ENCODE results near the gene THBD.

The THBD gene, protein sequence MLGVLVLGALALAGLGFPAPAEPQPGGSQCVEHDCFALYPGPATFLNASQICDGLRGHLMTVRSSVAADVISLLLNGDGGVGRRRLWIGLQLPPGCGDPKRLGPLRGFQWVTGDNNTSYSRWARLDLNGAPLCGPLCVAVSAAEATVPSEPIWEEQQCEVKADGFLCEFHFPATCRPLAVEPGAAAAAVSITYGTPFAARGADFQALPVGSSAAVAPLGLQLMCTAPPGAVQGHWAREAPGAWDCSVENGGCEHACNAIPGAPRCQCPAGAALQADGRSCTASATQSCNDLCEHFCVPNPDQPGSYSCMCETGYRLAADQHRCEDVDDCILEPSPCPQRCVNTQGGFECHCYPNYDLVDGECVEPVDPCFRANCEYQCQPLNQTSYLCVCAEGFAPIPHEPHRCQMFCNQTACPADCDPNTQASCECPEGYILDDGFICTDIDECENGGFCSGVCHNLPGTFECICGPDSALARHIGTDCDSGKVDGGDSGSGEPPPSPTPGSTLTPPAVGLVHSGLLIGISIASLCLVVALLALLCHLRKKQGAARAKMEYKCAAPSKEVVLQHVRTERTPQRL

DNA sequence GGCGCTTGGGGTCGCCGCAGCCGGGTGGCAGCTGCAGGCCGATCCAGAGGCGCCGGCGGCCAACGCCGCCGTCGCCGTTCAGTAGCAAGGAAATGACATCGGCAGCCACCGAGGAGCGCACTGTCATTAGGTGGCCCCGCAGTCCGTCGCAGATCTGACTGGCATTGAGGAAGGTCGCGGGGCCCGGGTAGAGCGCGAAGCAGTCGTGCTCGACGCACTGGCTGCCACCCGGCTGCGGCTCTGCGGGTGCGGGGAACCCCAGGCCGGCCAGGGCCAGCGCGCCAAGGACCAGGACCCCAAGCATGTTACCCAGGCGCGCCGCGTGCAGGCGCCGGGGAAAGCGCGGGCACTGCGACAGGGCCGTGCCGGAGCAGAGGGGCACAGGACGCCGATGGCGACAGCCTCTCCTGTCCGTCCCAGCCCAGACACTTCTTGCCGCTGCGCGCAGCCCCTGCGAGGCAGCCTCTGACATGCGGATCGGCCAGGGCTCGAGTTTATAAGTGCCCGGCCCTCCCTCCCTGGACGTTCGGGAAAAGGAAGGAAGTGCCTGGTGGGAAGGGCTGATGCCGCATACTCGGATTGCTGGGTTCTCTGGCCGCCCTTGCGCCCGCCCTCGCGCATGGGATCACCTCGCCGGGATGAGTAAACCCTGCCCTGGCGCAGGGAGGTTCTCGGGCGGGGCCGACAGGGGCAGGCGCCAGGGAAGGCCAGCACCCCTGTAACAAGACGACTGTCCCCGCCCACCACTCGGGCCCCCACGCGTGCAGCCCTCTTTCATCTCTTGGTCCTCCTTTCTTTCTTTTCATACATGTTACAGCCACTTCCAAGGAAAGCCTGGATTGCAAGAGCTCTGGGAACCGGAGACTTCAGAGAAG is at the start of gene THBD:
THBD (minus strand) TSS at position 472 of the 875 bp plus-strand sequence; CDS start at position 304, 168 bp downstream.
- peak; percentile 62 for DNase-seq (ENCODE audit: low spot score)

DNA sequence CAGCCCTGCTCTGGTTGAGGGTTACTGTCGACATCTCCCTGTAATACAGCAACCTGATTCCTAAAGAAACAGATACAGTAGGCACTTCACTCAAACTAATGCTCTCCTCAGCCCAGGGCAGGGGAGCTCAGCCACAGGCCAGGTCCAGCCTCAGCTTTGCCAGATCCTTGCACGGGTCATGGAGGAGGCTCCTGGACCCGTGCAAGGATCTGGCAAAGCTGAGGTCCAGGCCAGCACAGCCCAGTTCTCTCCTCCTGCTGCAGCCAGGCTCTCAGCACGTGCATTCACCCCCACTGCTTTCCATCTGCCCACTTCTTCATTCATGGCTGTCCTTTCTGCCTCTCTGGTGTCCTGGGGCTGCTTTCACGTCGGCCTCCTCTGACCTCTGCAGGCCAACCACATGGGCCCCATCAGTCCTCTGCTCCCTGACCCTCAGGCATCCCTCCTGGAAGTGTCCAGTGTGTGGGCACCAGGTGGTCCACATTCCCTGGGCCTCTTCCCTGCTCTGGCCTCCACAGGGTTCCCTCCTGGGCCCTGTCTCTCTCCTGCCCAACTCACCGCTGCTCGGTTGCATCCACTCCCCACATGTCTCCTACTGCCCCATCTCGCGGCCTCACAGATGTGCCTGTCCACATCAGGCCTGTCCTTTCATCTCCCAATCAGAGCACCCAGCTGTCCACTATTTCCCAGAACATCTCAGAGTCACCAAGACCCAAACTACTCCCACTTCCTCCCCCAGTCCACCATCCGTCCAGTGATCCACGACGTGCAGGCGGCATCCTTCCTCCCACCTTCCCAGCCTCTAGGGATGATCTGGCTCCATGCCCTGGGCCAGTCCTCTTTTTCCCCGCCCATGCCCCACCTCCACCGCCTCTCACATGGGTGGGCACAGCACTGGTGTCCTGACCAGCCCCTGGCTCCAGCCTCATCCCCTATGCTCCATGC is 48.4 kb upstream of the THBD start:
- DNase-seq (ENCODE audit: low spot score) = no peak

DNA sequence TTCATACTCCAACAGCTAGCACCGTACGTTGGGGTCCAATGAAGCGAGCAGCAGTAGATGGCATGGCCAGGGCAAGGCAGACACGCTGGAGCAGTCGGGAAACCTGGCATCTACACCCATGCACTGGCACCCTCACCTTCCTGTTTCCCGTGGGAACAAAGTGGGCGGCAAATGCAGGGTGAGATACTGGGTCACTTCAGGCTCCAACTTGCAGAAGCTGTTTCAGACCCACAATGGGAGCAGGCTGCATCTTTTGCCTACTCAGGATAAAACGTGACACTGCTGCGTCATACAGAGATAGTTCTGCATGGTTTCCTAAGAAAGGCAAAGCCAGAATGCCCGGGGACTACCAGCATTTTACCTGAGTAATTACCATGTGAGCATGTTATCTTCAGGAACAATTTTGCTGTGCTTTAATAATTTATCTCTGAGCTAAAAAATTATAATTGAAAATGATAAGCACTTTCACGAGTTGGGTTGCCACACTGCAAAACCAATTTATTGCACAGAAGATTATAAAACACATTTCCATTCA is 47.6 kb upstream of the THBD start:
- DNase-seq (ENCODE audit: low spot score) = no peak

DNA sequence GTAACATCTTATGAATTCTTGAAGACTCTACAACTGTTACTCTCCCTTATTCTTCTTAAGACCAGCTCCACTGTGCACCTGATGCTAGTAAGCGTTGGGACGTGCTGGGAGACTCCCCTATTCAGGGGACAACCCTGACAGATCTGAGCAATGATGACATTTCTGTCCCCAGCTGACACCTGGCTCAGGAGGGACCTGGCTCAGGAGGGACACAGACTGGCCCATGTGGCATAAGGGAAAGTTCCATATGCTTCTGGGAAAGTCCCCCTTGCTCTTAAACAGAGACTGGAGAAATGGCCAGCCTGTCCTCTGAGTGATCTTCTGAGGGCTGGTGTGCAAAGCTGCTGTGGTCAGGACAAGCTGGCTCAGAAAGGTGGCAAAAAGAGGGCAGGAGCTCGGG is 46.6 kb upstream of the THBD start:
- DNase-seq (ENCODE audit: low spot score) = no peak

DNA sequence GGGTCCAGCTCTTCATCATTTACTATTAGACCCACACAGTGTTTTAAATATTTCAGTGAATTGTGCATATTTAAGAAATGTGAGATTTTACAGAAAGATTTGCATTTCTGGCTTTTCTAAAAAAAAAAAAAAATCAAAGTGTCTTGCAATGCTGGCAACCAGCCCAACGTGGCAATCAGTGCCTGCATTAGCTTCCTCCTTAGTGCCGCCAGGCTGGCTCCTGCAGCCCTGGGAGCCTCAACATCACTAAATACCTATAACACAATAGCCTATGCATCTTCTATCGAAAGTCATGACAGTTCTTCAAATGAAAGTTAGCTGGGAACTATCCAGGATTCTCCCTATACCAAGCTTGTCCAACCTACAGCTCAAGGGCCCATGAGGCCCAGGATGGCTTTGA is 46.0 kb upstream of the THBD start:
- no peak for DNase-seq (ENCODE audit: low spot score)

DNA sequence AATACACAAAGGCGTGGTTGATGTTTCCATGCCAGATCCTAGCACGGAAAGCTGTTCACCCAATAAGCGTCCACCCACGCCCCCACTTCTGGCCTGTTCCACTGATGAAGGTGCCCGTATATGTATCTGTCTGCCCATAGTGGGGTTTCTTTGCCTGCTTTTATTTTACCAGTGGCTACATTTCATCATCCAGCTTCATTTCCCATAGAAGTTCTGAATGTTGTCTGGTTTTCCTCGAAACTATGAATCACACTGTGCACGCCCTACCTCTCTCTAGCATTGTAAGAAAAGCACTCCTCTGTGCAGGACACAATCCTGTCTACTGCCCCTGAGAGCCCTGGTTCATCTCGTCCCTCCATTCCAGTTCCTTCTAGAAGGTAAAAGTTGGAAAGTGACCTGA is 45.5 kb upstream of the THBD start:
- DNase-seq (ENCODE audit: low spot score) = no peak

DNA sequence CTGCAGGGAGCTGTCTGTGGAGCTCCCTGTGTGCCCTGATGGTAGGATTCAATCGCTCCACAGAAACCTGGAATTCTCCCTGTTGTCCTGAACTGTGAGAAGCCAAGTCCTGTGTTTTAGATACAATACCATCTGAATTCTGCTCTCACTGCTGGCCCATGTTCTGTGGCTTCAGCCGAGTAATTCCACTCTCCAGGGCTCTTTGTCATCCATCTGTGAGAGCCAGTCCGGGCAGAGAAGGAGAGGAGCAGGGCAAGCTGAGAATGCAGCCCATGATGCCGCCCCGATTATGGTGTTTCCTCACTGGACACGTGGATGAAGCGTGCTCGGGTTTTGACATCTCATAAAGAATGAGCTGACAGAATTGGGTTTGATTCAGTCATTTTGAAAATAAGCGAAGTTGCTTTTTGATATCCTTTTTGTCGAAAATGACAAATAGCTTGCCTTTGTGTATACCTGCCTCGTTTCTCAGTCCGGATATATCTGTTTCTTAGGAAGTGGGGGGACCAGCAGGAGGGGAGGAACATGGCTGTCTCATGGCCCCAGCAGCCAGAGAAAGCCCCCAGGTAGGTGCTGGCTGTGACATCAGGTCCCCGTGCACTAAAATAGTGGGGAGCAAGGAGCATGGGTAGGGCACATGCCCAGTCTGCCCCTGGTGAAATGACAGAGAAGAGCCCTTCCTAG is 44.9 kb upstream of the THBD start:
- DNase-seq (ENCODE audit: low spot score) = no peak

DNA sequence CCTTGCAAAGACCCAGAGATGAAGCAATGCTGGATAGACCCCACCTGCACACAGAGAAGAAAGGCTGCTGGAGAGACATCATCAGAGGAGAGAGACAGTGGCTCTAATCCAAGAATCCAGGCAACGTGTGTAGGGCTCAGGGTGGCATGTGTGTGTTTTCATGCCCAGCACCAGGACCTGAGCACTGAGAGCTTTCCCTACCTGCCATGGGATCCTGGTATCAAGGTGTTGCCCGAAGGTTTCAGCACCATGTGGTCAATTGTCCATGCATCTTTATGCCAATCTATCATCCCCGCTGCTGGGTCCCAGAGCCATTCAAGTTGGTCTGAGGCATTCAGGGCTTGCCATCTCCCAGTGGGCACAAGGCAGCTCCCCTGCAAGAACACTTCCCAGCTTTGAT is 44.1 kb upstream of the THBD start:
- no peak for DNase-seq (ENCODE audit: low spot score)

DNA sequence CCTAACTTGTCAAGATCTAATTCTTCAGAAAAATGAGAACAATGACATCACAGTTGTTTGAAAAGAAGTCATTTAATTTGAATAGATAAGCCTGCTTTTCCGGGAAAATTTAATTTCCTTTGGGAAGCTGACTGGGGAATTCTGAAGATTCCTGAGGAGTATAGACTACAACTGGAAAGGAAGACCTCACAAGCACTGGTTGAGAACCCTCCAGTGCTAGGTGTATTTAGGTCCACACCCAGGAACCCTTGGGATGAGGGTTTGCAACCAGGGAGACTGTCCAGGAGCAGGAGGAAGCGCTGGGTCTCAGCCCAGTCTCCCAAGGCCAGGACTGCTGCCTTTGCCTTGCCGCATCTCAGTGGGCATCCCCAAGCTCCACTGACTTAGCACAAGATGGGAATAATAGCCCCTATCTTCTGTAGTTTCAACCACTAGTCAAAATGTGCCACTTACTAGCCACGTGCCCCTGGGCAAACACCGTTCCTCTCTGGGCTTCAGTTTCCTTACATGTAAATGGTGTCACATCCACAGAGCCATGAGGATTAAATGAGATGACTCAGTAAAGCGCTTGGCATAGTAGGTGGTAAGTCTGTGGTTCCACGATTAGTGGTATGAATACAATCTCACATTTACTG is 43.5 kb upstream of the THBD start:
- no peak for DNase-seq (ENCODE audit: low spot score)

DNA sequence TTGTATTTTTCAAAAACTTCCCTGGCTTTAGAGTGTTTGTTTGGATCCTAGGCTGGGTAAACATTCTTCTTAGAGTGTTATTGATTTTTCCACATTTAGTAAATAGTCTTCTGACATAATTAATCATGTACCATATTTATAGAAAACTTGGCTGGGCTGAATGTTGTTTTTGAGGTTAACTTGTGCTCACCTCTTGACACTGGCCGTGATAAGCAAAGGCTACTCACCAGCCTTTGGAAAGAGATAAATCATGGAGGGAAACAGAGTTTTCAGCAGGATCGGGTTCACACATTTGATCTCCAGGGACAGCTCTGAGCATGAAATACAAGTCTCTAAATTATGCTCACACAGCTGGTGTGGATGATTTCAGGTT is 42.9 kb upstream of the THBD start:
- no peak for DNase-seq (ENCODE audit: low spot score)

DNA sequence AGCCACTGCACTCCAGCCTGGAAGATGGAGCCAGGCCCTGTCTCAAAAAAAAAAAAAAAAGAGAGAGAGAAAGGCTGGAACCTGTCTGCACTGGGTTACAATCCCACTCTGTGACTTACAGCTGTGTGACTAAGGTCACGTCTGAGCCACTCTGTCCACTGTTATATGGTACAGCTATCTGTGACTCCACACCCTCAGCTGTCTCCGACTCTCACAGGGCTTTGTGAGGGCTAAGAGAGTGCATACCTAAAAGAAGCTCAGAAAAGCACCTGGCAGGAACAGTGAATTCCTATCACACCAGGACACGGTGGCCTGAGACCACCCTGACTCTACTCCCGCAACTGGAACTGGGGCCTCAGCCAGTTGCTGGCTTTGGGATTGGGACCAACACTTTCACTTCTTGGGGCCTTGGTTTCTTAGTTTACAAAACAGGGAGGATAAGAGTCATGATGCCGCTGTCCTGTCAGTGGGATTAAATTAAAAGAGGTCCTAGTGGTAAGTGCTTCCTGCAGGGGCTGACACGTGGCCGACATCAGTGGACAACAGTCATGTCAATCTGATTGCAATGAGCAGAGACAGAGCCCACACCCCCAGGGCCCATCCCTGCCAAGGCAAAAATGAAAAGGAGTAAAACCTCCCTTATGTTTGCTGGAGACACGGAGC is 42.4 kb upstream of the THBD start:
- DNase-seq (ENCODE audit: low spot score) = no peak

DNA sequence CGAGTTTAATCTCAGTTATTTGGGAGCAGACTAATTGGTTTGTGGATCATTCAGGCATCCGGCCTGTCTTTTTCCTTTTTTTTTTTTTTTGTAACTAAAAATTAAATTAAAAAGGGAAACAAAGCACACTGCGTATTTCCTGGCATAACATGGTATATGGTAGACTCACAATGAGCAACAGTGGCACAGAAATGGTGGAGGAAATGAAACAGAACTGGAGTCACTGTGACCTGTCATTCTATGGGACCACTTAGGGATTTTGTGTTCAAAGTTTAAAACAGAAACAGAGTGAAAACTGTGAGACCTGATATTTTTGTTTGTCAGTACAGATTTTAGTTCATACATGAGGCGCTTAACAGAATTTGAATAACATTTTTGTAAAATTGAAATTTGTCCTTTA is 41.4 kb upstream of the THBD start:
- DNase-seq (ENCODE audit: low spot score) = no peak

DNA sequence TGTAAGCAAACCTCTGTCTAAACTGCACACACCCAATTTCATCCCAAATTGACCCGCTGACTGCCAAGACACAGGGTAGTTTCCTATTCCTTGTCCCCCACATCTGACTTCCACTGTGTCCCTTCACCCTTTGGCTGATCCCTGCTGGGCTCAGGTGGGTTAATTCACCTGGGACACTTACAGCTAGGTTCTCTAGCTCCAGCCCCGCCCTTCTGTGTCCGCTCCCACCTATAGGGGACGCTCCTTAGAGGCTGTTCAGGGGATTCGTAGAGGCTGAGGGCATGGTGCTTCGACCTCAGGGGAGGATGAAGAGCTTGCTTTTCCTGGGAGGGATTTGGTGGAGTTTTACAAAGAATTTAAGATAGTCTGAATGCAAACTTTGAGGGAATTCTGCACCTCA is 40.7 kb upstream of the THBD start:
- DNase-seq (ENCODE audit: low spot score) = no peak

DNA sequence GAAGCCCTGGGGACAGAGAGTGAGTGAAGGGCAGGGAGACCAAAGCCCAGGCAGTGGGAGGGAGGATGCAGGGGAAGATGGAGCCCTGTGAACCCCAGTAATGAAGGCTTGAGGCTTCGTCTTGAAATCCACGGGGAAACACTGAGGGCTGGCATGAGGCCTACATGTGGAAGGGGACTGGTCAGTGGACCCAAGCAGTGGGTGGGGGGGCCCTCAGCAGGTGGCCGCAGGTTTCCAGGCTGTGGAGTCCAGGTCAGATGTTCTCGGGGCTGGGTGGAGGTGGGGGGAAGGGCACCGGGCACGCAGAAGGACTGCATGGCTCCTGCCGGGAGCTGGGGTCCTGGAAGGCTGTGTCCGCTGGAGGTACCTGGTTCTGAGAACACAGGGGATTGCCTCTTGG is 39.4 kb upstream of the THBD start:
- no peak for DNase-seq (ENCODE audit: low spot score)

DNA sequence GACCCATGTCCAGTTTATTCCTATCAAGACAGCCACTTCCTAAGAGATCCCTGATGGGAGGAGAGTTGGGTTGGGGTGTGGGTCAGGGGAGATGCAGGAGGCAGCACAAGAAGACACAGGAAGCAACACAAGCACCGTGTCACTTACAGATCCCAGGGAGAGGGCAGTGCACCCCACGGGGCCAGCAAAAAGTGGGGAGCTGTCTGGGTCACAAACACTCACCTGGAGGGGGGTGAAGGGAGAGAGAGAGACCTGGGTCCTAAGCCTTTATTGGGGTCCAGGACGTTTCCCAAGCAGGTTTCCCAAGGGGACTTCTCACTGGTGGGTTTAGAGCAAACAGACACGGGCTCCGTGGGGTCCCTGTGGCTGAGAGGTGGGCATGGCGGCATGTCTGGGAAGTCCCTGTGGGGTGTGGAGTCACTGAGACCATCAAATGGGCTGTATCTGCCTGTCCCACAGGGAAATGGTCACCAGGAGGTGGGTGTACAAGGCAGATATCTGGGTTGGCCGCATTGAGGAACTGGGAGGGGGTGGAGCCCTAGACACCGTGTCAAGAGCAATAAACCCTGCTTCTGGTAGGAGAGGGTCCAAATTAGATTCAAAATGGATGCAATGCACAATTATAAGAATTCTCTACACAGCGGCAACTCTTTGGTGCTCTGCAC is 38.2 kb upstream of the THBD start:
- no peak for DNase-seq (ENCODE audit: low spot score)

DNA sequence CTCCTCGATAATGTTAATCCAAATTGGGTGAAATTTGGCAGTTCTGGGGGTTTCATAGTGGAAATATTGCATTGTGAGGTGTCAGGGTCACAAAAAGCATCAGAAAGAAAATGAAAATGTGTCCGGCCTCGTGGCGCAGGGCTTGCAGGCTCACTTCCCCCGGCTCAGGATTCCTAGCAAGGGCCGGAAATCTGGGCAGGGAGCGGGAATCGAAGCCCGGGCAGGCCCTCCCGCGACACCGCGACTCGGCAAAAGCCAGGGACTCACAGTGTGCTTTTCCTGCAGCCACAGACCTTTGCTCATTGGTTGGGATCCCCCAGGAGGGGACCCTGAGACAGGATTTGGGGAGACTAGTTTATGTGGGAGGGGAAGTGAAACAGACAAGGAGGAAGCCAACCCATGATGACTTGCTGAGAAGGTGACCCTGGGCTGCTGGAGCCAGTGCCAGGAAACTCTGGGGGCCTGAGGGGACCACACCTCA is 37.5 kb upstream of the THBD start:
- DNase-seq (ENCODE audit: low spot score) = no peak

DNA sequence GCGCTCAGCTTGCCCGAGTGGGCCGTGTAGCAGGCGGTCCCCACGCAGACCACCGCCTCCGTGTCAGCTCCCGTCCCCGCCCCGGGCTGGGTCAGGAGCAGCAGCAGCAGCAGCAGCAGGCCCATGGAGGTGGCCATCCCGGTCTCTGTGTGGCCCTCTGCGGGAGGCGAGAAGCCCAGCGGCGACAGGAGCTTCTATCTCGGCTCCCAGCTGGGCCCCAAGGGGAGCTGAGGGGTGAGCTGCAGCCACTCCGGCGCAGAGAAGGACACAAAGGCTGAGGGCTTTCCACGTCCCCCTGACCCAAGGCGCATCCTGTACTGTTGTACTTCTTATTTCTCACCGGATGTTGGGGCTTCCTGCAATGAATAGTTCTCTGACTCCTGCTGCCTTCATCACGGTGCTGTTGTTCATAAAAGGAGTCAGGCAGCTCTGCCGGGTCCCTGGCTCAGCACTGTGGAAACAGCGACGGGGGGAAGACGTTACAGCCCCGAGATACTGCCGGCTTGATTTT is 36.6 kb upstream of the THBD start, which contains the start of gene CD93:
CD93 (minus strand) TSS at position 269 of the 511 bp plus-strand sequence; CDS start at position 137, 132 bp downstream.
- no peak for DNase-seq (ENCODE audit: low spot score)

DNA sequence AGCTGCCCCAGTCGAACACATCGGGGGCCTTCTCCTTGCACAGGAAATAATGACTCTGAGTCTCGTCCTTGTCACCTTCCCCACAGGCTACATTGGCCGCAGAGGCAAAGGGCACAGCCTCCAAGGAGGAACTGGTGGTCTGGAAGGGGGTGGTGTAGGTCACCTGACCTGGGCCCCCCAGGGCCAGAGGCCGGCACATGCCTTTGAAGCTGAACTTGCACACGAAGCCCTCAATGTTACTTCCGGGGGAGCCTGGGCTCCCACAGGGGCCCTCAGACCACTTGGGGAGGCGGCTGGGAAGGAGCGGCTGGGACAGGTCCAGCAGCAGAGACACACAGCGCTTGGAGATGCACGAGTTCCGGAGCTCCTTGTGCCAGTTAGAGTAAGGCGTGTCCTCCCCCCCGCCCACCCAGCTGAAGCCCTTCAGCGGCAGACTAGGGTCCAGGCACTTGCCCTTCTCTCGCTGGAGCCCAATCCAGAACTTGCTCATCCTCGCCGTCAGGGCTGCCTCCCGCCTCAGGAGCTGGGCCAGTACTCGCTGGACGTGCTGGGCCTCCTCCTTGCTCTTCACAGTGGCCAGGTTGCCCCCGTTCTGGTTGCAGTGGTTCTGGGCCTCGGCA is 36.1 kb upstream of the THBD start:
- DNase-seq (ENCODE audit: low spot score) = no peak

Measured in AG08396 (cell line).